ENCODE measurements around the gene MFF.
A peak's percentile ranks its signal among the peaks of the same experiment; 100 is the strongest.
"Not testable (repeated sequence)": the region's sequence is repeated elsewhere in the genome, so short reads cannot be mapped to it uniquely, and the experiment has no call there.

The MFF gene

GRCh38 chr2:227377467-227378351 lies 52.7 kb downstream of the MFF start:
- no peak for DNase-seq (ENCODE audit: low read depth in 2 of 2)

DNA sequence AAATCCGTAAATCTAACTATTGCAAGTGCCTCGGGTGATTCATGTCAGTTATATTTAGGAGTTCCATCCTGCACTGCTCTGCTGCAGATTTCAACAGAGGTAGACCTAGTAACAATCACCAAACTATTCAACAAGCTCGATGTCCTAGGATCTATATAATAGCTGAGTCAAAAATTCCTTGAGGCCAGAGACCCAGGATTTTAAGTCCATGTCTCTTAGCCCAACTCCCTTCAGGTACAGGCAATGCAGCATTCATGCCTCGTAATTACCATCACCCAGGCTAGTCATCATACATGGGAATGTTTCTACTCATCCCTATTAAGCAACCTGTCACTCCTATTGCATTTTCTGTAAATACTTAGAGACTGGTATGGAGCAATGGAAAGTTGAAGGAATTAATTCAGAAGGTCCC lies 53.3 kb downstream of the MFF start:
- DNase-seq (ENCODE audit: low read depth in 2 of 2) = no peak

DNA sequence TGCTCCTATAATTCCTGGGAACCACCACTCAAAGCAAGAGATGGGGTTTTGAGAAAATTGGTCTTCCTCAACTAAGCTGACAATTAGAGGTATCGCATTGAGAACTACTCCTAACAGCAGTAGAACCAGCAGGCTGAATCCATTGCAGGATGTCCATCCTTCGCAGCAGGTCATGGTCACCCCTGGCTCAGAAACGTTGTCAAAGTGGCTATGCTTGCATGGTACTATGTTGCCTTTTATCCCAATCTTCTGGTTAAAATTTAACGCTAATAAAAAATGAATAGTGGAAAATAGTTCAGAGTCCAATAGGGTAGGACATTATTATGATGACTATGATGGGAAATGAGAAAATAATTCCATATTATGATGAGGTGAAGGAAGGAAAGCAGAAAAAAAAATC lies 54.0 kb downstream of the MFF start, which contains the start of gene TM4SF20:
TSS of gene TM4SF20 (minus strand) at position 212 of the 400 bp plus-strand sequence. CDS start at position 174, 38 bp downstream.
- no peak for DNase-seq (ENCODE audit: low read depth in 2 of 2)

GRCh38 chr2:227382241-227382835 lies 57.3 kb downstream of the MFF start:
- peak; percentile 6 to 24 for DNase-seq (ENCODE audit: low read depth in 2 of 2)

GRCh38 chr2:227383686-227384085 lies 58.6 kb downstream of the MFF start:
- no peak for DNase-seq (ENCODE audit: low read depth in 2 of 2)

DNA sequence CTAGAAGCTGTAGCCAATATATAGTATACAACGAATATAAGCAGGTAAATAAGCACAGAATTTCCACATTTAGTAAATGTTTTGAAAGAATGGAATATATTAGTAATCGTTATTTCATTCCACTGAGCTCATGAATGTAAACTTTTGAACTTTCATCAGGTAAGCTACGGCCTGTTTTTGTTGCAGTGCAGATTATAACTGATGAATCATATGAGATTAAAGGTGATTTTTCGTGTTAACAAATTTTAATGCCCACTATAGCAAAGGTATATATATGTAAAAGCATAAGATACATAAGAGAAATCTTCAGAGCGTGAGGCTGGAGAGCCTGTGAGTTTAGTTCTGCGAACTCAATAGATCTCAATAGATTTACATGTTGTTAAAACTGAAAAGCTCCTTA lies 61.6 kb downstream of the MFF start:
- no peak for DNase-seq (ENCODE audit: low read depth in 2 of 2)

DNA sequence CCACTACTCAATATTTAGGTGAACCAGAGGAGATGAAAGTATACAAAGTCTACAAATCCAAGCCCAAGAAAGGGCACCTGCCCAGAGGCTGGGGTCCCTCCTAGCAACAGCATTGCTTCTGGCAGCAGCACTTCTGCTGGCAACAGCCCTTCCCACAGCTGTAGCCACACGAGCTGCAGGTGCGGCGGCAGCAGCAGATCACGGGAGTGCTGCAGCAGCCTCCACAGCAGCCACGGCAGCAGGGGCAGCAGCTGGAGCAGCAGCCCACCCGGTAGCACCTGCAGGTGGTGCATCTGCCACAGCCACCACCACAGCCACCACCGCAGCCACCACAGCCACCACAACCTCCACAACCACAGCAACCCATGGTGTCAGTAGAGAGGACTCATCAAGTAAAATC lies 62.5 kb downstream of the MFF start, which contains the start of gene SCYGR1:
TSS of gene SCYGR1 (minus strand) at position 367 of the 400 bp plus-strand sequence. CDS start at position 367, 0 bp downstream.
- not testable (repeated sequence) for DNase-seq (ENCODE audit: low read depth in 2 of 2)

GRCh38 chr2:227388537-227389011 lies 63.5 kb downstream of the MFF start:
- DNase-seq (ENCODE audit: low read depth in 2 of 2) = no peak

GRCh38 chr2:227389231-227389630 lies 64.2 kb downstream of the MFF start:
- no peak for DNase-seq (ENCODE audit: low read depth in 2 of 2)

DNA sequence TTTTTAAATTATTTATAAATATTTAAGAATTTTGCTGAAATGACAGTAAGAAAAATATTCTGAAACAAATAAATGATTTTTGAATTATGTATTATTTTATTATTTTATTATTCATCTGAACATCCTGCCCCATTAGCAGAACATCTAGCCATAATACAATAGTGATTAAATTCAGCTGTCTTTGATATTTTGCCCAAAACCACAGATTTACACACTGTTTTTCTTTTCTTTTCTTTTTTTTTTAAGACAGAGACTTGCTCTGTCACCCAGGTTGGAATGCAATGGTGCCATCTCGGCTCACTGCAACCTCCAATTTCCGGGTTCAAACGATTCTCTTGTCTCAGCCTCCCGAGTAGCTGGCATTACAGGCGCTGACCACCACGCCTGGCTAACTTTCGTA lies 64.6 kb downstream of the MFF start:
- DNase-seq (ENCODE audit: low read depth in 2 of 2) = no peak

- DNase-seq (ENCODE audit: low read depth in 2 of 2) = no peak
Observed at GRCh38 chr2:227390468-227391256, 65.6 kb downstream of the MFF start.

DNA sequence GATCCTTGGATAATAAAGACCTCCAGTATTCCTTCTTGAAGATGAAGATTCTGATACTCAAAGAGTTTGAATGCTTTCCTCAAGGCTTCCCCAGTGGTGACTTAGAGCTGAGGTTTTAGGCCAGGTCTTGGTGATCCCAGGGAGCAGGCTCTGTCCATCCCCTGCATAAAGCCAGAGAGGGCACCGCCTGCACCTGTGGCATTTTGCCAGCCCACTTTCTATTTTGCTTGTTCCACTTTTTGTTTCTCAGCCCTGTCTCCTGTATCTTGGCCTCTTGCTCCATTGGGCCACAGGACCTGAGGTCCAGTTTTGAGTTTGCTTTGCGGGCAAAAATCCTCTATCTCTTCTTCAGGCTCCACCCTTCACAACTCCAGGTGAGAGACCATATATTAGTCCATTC lies 69.3 kb downstream of the MFF start:
- no peak for DNase-seq (ENCODE audit: low read depth in 2 of 2)

DNA sequence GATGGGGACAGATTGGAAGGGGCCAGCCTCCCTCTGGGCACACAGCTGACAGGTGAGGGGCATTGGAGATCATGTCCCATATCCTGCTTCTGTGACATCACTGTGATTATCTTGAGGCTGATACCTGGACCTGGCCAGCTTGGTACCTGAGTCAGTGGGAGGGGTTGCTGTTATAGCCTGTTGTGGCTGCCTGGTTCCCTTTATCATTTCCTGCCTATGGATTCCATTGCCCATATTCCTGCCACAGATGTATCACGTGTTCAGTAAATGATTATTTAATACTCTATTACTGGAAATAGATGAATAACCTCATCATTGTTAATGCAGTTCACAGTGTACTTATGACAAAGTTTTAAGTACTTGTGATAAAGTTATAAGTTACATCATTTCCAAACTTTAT lies 70.5 kb downstream of the MFF start:
- DNase-seq (ENCODE audit: low read depth in 2 of 2) = no peak

DNA sequence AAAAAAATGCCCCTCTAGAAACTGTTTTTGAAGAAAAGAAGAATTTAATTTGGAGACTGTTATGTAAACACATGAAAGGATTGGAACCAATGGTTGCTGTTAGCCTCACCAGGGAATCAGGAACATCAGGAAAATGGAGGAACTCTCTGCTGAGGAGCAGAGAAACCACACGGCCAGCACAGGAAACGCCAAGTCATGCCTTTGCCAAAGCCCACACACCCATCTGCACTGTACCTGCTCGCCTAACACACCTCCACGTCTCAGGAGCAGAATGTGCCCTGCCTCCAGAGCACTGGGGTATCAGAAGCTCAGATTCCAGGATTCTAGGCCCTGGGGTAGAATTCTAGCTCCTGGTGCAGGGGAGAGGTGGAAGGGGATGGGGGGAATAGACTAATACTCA lies 72.5 kb downstream of the MFF start:
- DNase-seq (ENCODE audit: low read depth in 2 of 2) = no peak

GRCh38 chr2:227398684-227399670 lies 73.9 kb downstream of the MFF start:
- no peak for DNase-seq (ENCODE audit: low read depth in 2 of 2)

GRCh38 chr2:227401550-227401949 lies 76.5 kb downstream of the MFF start:
- DNase-seq (ENCODE audit: low read depth in 2 of 2) = no peak

GRCh38 chr2:227402321-227402720 lies 77.3 kb downstream of the MFF start:
- DNase-seq (ENCODE audit: low read depth in 2 of 2) = no peak

DNA sequence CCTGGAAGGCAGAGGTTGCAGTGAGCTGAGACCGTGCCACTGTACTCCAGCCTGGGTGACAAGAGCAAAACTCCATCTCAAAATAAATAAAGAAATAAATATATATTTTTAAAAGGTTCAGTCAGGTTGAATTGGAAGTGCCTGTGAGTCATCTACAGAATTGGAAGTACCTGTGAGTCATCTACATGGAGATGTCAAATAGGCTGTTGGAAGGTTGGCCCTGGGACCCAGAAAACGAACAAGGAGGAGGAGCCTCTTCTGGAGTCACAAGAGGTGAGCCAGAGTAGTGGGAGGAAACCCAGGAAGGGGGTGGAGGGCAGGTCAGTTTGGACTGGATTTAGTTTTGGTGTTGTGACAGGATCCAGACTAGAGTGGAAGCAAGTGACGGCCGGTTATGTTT lies 77.9 kb downstream of the MFF start:
- no peak for DNase-seq (ENCODE audit: low read depth in 2 of 2)

DNA sequence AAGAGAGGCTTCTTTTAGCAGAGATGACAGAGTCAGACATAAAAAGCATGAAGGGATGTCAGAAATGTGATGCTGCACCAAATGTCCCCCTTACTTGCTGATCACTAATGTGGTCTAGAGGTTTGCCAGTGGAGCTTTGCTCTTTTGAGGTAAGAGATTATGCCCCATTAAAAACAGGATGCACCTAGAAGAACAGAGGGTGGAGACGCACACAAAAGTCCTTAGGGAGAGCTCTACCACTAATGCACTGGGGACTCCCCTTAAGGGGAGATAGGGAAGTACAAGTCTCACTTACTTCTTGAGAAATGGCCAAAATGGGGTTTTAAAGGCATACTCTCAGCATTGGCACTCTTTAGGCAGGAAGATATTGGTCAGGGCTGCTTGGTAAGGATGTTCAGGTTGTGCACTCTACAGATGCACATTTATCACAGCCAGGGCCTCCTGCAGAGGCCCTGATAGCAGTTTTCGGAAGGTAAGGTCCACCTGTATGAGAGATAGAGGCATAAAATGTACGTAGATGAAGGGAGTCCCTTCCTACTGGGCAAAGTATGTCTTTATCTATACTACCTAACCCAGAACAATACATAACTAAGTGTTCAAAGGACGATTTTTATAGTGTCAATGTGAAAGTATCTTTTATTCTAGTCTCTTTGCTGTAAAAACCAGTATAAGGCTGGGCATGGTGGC lies 79.7 kb downstream of the MFF start:
- DNase-seq (ENCODE audit: low read depth in 2 of 2) = no peak

Data from stimulated activated CD8-positive, alpha-beta memory T cell treated with anti-CD3 and anti-CD28 coated beads, Interleukin-7, amount 100 ng/mL, for 4 hours (primary cell).